Peyer's patch (tissue), 4 donors: ENCODE results near the gene CD226. TPM values are rescaled to one million over a fixed set of nuclear protein-coding genes. Genes with fewer than 3 reads are reported as not detected.

Source experiments
- DNase-seq, 3 donors: peaks; one replicate each; pipeline ENCODE4 v3.0.0-alpha.2; 2017 to 2019
- H3K27ac ChIP-seq, 4 donors: fragments of 200-600 bp; sonication (generic); one replicate each; pipeline ENCODE4 v1.5.1; 2016 to 2019
- H3K27me3 ChIP-seq, 2 donors: fragments of 200-600 bp; sonication (generic); one replicate each; pipeline ENCODE4 v1.5.1; 2019
- H3K36me3 ChIP-seq, 3 donors: fragments of 200-600 bp; sonication (generic); one replicate each; pipeline ENCODE4 v1.5.1; 2016 to 2019
- H3K4me1 ChIP-seq, 4 donors: fragments of 200-600 bp; sonication (generic); one replicate each; pipeline ENCODE4 v1.5.1; 2016 to 2019
- H3K4me3 ChIP-seq, 4 donors: fragments of 200-600 bp; sonication (generic); 1 replicate in 3 of 4; 2 replicates in 1 of 4; pipeline ENCODE4 v1.5.1; 2016 to 2019; ENCODE audit warnings: mild to moderate bottlenecking in 1 of 4
- H3K9me3 ChIP-seq, 4 donors: fragments of 200-600 bp; sonication (generic); one replicate each; pipeline ENCODE4 v1.5.1; 2016 to 2019; ENCODE audit warnings: mild to moderate bottlenecking in 1 of 4
- CTCF ChIP-seq, 6 experiments: fragments of 450-650 bp in 4 of 6; fragments of 200-600 bp in 2 of 6; sonication (generic) in 1 of 6; IDR thresholded peaks; one replicate each; pipeline ENCODE4 v1.5.1; 2017 to 2019; ENCODE audit warnings: antibody characterized with exemption in 6 of 6, mild to moderate bottlenecking in 3 of 6, moderate library complexity in 1 of 6
- POLR2A ChIP-seq, 2 donors: fragments of 450-650 bp; IDR thresholded peaks; one replicate each; pipeline ENCODE4 v1.5.1; 2017; ENCODE audit warnings: antibody characterized with exemption in 2 of 2, mild to moderate bottlenecking in 2 of 2, moderate library complexity in 2 of 2
- total RNA-seq, 4 donors: library from RNA; depleted of rRNA; stranded (reverse); fragments of >200 nt; gene quantifications; one replicate each; pipeline ENCODE4 v1.1.0, GENCODE V29; 2016

Gene CD226
- total RNA-seq, 4 donors from 2014 or later = 0.66 to 10.7 (median 3.3) TPM

- TF ChIP-seq CTCF (IDR thresholded peaks at IDR 0.05) (no peak), POLR2A (IDR thresholded peaks at IDR 0.05) (no peak)
Observed at GRCh38 chr18:69813559-69813958, 134.1 kb downstream of the CD226 start.

GRCh38 chr18:69808399-69808798 lies 139.3 kb downstream of the CD226 start:
- no peak for TF ChIP-seq CTCF (IDR thresholded peaks at IDR 0.05)
- no peak for TF ChIP-seq POLR2A (IDR thresholded peaks at IDR 0.05)
- no peaks in the 10 kb centered on the region for H3K27me3 ChIP-seq
- no peak overlapping the region for H3K4me3 ChIP-seq
- no peaks in the 10 kb centered on the region for H3K9me3 ChIP-seq
- no peaks in the 10 kb centered on the region for H3K36me3 ChIP-seq
- H3K27ac ChIP-seq = no peak overlapping the region
- H3K4me1 ChIP-seq = no peaks in the 10 kb centered on the region
- DNase-seq = no peak

More at GRCh38 chr18:69813559-69813958, 134.1 kb downstream of the CD226 start:
- Histone ChIP-seq H3K4me1 (no peaks in the 10 kb centered on the region), H3K27me3 (no peaks in the 10 kb centered on the region), H3K36me3 (no peaks in the 10 kb centered on the region), H3K9me3 (no peaks in the 10 kb centered on the region), H3K4me3 (no peak overlapping the region), H3K27ac (no peak overlapping the region)
- no peak for DNase-seq

- Histone ChIP-seq H3K27ac (no peak overlapping the region), H3K4me3 (no peak overlapping the region), H3K27me3 (no peaks in the 10 kb centered on the region), H3K36me3 (no peaks in the 10 kb centered on the region), H3K9me3 (no peaks in the 10 kb centered on the region), H3K4me1 (no peaks in the 10 kb centered on the region)
- no peak for DNase-seq
- TF ChIP-seq POLR2A (IDR thresholded peaks at IDR 0.05) = no peak
- no peak for TF ChIP-seq CTCF (IDR thresholded peaks at IDR 0.05)
Observed at GRCh38 chr18:69804776-69805501, 142.7 kb downstream of the CD226 start.
